C1 segment of cervical spinal cord (tissue), 14 donors: ENCODE measurements around the gene LGALS1.
"Not testable (repeated sequence)": the region's sequence is repeated elsewhere in the genome, so short reads cannot be mapped to it uniquely, and the experiment has no call there.

Source experiments
- DNase-seq, 14 donors: peaks; one replicate each; lab custom pipeline; 2025; lab: John Stamatoyannopoulos, UW

The LGALS1 gene

DNA sequence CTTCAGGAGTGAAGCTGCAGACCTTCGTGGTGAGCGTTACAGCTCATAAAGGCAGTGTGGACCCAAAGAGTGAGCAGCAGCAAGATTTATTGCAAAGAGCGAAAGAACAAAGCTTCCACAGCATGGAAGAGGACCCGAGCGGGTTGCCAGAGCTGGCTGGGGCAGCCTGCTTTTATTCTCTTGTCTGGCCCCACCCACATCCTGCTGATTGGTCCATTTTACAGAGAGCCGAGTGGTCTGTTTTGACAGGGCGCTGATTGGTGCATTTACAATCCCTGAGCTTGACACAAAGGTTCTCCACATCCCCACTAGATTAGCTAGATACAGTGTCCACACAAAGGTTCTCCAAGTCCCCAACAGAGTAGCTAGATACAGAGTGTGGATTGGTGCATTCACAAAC lies 41.8 kb downstream of the LGALS1 start:
- DNase-seq, result not testable (repeated sequence)

DNA sequence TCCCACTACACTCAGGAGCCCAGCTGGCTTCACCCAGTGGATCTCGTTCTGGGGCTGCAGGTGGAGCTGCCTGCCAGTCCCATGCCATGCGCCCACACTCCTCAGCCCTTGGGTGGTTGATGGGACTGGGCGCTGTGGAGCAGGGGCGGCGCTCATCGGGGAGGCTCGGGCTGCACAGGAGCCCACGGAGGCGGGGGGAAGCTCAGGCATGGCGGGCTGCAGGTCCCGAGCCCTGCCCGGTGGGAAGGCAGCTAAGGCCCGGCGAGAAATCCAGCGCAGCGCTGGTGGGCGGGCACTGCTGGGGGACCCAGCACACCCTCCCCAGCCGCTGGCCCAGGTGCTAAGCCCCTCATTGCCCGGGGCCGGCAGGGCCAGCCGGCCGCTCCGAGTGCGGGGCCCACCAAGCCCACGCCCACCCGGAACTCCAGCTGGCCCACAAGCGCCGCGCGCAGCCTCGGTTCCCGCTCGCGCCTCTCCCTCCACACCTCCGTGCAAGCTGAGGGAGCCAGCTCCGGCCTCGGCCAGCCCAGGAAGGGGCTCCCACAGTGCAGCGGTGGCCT lies 42.4 kb downstream of the LGALS1 start:
- not testable (repeated sequence) for DNase-seq

DNA sequence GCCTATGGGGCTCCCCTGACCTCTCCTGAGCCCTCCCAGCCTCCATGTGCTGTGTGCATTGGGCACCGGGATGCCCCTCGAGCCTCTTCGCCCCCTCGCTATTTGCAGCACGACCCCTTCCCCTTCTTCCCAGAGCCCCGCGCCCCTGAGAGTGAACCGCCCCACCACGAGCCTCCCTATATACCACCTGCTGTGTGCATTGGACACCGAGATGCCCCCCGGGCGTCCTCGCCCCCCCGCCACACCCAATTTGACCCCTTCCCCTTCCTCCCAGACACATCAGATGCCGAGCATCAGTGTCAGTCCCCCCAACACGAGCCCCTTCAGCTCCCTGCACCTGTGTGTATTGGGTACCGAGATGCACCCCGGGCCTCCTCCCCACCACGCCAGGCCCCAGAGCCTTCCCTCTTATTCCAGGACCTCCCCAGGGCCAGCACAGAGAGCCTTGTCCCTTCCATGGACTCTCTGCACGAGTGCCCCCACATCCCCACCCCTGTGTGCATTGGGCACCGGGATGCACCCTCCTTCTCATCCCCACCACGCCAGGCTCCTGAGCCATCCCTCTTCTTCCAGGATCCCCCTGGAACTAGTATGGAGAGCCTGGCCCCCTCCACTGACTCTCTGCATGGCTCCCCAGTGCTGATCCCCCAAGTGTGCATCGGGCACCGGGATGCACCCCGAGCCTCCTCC lies 50.3 kb downstream of the LGALS1 start:
- DNase-seq, result no peak

DNA sequence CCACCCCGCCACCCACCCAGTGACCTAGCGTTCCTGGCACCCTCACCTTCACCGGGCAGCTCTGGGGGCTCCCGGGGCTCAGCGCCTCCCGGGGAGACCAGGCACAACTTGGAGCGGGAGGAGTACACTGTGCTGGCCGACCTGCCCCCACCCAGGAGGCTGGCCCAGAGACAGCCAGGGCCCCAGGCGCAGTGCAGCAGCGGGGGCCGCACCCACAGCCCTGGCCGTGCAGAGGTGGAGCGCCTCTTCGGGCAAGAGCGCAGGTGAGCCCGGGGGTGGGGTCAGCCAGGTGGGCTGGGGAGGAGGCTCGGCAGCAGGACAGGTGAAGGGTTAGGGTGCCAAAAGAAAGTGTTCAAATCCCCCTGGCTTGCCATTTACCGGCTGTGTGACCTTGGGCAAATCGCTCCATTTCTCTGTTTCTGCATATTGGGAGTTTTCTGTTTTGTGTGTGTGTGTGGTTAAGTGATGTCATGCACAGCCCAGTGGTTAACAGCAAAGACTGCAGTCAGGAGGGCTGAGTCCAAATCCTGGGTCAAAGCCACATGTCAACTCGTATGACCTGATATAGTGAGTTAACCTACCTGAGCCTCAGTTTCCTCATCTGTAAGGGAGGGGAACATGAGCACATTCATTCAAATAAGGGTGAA lies 50.9 kb downstream of the LGALS1 start:
- no peak for DNase-seq

DNA sequence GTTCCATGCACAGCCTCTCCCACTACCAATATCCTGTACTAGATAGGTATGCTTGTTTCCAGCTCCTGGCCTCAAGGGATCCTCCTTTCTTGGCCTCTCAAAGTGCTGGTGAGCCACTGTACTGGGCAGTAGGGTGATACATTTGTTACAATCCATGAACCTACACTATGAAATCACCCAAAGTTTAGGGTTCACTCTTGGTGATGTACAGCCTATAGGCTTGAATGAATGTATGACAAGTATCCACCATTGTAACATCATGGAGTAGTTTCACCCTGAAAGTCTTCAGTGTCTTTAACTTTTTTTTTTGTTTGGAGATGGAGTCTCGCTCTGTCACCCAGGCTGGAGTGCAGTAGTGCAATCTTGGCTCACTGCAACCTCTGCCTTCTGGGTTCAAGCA lies 53.2 kb downstream of the LGALS1 start:
- no peak for DNase-seq
